GM19099 (cell line): ENCODE data around the gene MAP10.
A peak's percentile ranks its signal among the peaks of the same experiment; 100 is the strongest.

Source experiments
- POLR2A ChIP-seq: IDR thresholded peaks from 3 replicates; pipeline ENCODE4 v1.6.1; 2011; ENCODE audit warnings: low read depth; ENCODE audit not compliant: insufficient read length; ENCODE audit errors: extremely low read depth

The MAP10 gene

GRCh38 chr1:232805269-232806185 lies at the start of gene MAP10:
Gene MAP10, plus strand, starts transcription at chr1:232805416. Its CDS starts 34 bp downstream, at chr1:232805450.
- TF ChIP-seq POLR2A, result peak; percentile 67

GRCh38 chr1:232764458-232765251 lies 40.6 kb upstream of the MAP10 start:
- no peak for TF ChIP-seq POLR2A

GRCh38 chr1:232765542-232765941 lies 39.7 kb upstream of the MAP10 start:
- no peak for TF ChIP-seq POLR2A

- no peak for TF ChIP-seq POLR2A
These were observed 38.9 kb upstream of the MAP10 start for GRCh38 chr1:232766241-232766890.

- no peak for TF ChIP-seq POLR2A
These were observed 38.3 kb upstream of the MAP10 start for GRCh38 chr1:232766904-232767303.

GRCh38 chr1:232767305-232768074 lies 37.7 kb upstream of the MAP10 start:
- no peak for TF ChIP-seq POLR2A

- TF ChIP-seq POLR2A, result no peak
These were observed 36.4 kb upstream of the MAP10 start for GRCh38 chr1:232768793-232769192.

- TF ChIP-seq POLR2A, result no peak
These were observed 35.5 kb upstream of the MAP10 start for GRCh38 chr1:232769733-232770132.

- TF ChIP-seq POLR2A, result no peak
These were observed 31.5 kb upstream of the MAP10 start for GRCh38 chr1:232773752-232774151.

- no peak for TF ChIP-seq POLR2A
These were observed 28.6 kb upstream of the MAP10 start for GRCh38 chr1:232776526-232777106.

- TF ChIP-seq POLR2A, result no peak
These were observed 24.9 kb upstream of the MAP10 start for GRCh38 chr1:232780354-232780753.

GRCh38 chr1:232784794-232785193 lies 20.4 kb upstream of the MAP10 start:
- TF ChIP-seq POLR2A, result no peak

- no peak for TF ChIP-seq POLR2A
These were observed 18.3 kb upstream of the MAP10 start for GRCh38 chr1:232786845-232787455.
